Muscle layer of duodenum (tissue), 2 donors: ENCODE measurements around the gene AHI1.

ENCODE experiments used
- H3K27ac ChIP-seq: one replicate; pipeline ENCODE4 v1.7.0; 2013; ENCODE audit warnings: mild to moderate bottlenecking, low read length
- H3K27me3 ChIP-seq: one replicate; pipeline ENCODE4 v1.7.0; 2013; ENCODE audit warnings: low read depth, mild to moderate bottlenecking, control low read depth, low read length
- H3K36me3 ChIP-seq, 2 donors: one replicate each; pipeline ENCODE4 v1.7.0; 2013; ENCODE audit warnings: low read length in 2 of 2, control low read depth in 1 of 2, mild to moderate bottlenecking in 1 of 2; ENCODE audit not compliant: insufficient read depth in 2 of 2, control insufficient read depth in 1 of 2
- H3K4me1 ChIP-seq, 2 donors: one replicate each; pipeline ENCODE4 v1.7.0; 2013; ENCODE audit warnings: low read length in 2 of 2, mild to moderate bottlenecking in 2 of 2, control low read depth in 1 of 2, moderate library complexity in 1 of 2; ENCODE audit not compliant: insufficient read depth in 2 of 2, control insufficient read depth in 1 of 2
- H3K4me3 ChIP-seq, 2 donors: one replicate each; pipeline ENCODE4 v1.7.0; 2013; ENCODE audit warnings: low read length in 2 of 2, low read depth in 1 of 2, mild to moderate bottlenecking in 1 of 2
- H3K9me3 ChIP-seq, 2 donors: one replicate each; pipeline ENCODE4 v1.7.0; 2013; ENCODE audit warnings: low read length in 2 of 2, control low read depth in 1 of 2, mild to moderate bottlenecking in 1 of 2; ENCODE audit not compliant: control insufficient read depth in 1 of 2
- donor health status: healthy.

AHI1 gene

DNA sequence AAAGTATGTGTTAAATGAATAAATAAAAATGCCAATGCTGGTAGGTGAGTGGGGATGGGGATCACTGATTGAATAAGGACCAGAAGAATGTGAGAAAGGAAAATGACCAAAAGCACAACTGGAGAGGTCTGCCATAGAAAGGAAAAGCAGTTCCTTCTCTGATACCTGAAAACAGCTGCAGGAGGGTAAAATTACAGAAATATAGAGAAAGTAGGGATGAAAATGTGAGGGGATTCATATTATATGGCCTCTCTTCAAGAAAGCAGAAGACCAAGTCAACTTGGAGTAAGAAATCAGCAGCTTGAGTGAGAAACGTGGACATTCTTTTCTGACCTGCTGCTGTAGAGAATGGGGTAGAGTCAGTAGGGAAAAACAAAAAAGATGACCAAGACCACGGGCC lies 191.4 kb downstream of the AHI1 start:
- H3K4me3 ChIP-seq: no peak overlapping the region
- H3K36me3 ChIP-seq: peaks cover 0 to 13% of the 10 kb centered on the region in 2 donors
- no peaks in the 10 kb centered on the region for H3K4me1 ChIP-seq
- no peaks in the 10 kb centered on the region for H3K27me3 ChIP-seq
- no peak overlapping the region for H3K27ac ChIP-seq
- H3K9me3 ChIP-seq: no peaks in the 10 kb centered on the region

DNA sequence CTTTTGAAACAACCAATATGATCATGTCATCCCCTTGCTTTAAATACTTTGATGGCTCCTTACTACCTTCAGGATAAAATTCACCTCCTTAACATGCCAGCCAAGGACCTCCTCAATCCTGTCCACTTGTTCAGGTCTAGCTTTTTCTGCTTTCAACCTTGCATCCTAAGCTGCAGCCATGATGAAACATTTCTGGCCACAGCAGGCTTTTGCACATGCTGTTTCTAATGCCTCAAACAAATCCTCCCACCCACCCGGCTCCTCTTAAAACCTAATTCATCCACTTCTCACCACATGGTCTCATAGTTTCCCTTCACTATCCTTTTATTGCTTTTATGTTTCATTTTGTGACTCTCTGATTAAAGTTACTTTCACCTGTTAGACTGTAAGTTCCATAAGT lies 191.9 kb downstream of the AHI1 start:
- Histone ChIP-seq H3K4me3 (no peak overlapping the region), H3K27ac (no peak overlapping the region), H3K4me1 (no peaks in the 10 kb centered on the region), H3K9me3 (no peaks in the 10 kb centered on the region), H3K36me3 (peaks cover 0 to 13% of the 10 kb centered on the region in 2 donors), H3K27me3 (no peaks in the 10 kb centered on the region)

GRCh38 chr6:135304883-135305282 lies 192.7 kb downstream of the AHI1 start:
- no peaks in the 10 kb centered on the region for H3K27me3 ChIP-seq

DNA sequence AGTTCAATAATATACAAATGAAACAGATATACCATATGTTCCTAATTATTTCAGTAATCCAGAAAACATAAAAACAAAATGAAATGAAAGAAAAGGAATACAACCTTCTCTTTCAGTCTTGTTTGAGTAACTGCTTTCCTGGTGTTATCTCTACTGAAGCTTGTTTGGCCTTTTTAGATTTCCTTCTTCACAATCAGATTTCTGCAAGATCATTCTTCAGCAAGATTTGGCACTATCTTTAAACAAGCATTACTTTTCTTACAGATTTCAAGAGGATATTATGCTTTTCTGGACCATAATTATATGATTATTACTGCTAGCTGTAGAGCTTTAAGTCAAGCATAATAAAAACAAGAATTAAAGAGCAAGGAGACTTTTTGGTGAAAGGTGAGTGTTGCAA lies 196.2 kb downstream of the AHI1 start:
- Histone ChIP-seq H3K27me3 (no peaks in the 10 kb centered on the region), H3K36me3 (peaks cover 0 to 23% of the 10 kb centered on the region in 2 donors), H3K9me3 (no peaks in the 10 kb centered on the region)

More at GRCh38 chr6:135304883-135305282, 192.7 kb downstream of the AHI1 start:
- Histone ChIP-seq H3K27ac (no peak overlapping the region), H3K36me3 (peaks cover 0 to 13% of the 10 kb centered on the region in 2 donors), H3K4me1 (no peaks in the 10 kb centered on the region), H3K9me3 (no peaks in the 10 kb centered on the region), H3K4me3 (no peak overlapping the region)

DNA sequence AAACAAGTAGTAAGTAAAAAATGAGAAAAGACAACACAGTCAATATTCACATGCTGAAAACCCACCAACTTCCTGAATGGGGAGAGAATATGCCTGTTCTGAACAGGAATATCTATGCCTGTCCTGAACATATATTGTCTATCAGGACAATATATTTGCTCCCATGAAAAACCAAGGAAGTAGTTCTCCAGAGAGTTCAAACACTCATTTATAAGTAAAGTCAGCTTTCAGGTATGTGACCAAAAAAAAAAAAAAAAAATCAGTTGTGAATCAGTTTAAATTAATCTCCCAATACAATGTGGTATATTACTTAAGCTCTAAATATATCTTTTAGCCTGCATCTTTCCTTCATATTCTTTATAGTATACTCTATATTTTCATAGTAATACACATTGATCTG lies 197.0 kb downstream of the AHI1 start:
- no peak overlapping the region for H3K4me3 ChIP-seq
- H3K27ac ChIP-seq: no peak overlapping the region
- H3K36me3 ChIP-seq: peaks cover 0 to 24% of the 10 kb centered on the region in 2 donors
- H3K4me1 ChIP-seq: no peaks in the 10 kb centered on the region
- H3K27me3 ChIP-seq: no peaks in the 10 kb centered on the region
- H3K9me3 ChIP-seq: no peaks in the 10 kb centered on the region

More for the DNA sequence above, 196.2 kb downstream of the AHI1 start:
- no peaks in the 10 kb centered on the region for H3K4me1 ChIP-seq
- no peak overlapping the region for H3K4me3 ChIP-seq
- H3K27ac ChIP-seq: no peak overlapping the region

DNA sequence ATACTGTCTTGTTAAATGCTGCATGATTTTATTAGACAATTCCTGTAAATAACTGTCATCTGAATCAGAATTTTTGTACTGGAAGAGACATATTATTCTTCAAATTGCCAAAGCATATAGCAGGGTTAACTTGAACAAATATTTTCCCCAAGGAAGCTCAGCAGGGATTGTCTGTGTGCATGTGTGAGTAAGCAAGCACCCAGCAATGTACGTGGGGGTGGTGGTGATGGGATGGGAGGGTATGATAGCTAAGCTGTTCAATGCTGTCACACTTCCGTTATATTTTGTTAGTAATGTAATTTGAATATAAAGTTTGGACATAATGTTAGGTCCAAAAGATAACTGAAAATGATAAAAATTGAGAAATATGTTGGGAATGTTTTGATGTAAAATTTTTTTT lies 198.3 kb downstream of the AHI1 start:
- no peak overlapping the region for H3K4me3 ChIP-seq
- H3K27ac ChIP-seq: no peak overlapping the region
- H3K4me1 ChIP-seq: no peaks in the 10 kb centered on the region
- H3K36me3 ChIP-seq: peaks cover 0 to 28% of the 10 kb centered on the region in 2 donors
- no peaks in the 10 kb centered on the region for H3K9me3 ChIP-seq
- no peaks in the 10 kb centered on the region for H3K27me3 ChIP-seq

DNA sequence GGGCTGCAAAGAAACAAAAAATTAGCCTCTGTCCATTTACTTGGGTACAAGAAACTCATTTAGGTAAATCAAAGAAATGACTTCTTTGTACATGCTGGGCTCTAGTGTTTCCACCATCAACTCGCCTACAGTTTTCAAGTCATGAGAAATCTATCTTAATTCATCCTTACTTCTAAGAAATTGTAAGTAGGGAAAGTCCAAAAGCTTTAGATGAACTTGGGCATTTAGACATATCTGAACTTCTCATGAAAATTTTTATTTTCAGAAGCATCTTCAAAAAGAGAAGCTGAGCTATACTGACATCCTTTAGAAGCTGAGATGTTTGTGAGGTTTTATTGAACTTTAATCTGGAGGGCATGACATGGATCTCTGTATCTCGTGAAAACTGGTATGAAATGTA lies 199.1 kb downstream of the AHI1 start:
- Histone ChIP-seq H3K9me3 (no peaks in the 10 kb centered on the region), H3K4me3 (no peak overlapping the region), H3K36me3 (peaks cover 0 to 28% of the 10 kb centered on the region in 2 donors), H3K27me3 (no peaks in the 10 kb centered on the region), H3K4me1 (no peaks in the 10 kb centered on the region), H3K27ac (no peak overlapping the region)

DNA sequence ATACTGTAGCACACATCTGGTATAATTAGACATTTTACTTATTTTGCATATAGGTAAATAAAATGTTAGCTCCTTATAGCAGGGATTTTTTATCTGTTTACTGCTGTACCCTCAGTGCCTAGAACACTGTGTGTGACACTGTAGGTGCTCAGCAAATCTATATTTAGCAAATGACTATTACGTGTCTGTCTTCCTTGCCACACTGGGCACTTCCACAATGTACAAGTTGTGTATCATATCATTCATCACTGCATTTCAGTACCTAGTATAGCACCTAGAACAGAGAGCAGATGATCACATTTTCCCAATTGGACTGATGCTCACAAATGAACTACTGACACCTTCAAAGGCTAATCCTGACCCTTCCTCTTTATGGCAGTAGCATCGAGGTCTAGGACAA lies 200.8 kb downstream of the AHI1 start:
- no peaks in the 10 kb centered on the region for H3K9me3 ChIP-seq
- H3K36me3 ChIP-seq: peaks cover 0 to 24% of the 10 kb centered on the region in 2 donors
- no peaks in the 10 kb centered on the region for H3K4me1 ChIP-seq
- no peaks in the 10 kb centered on the region for H3K27me3 ChIP-seq
- no peak overlapping the region for H3K27ac ChIP-seq
- no peak overlapping the region for H3K4me3 ChIP-seq

DNA sequence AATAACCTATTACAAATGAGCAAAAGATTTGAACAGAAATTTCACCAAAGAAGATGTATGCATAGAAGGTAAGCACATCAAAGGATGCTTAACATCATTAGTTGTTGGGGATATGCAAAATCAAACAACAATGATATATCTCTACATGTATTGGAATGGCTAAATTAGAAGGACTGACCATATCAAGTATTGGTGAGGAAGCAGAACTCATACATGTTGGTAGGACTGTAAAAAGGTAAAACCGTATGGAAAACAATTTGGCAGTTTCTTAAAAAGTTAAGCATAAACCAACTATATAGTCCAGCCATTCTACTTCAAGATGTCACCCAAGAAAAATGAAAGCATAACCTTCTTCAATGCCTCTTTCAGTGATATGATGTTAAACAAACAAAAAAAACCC lies 202.5 kb downstream of the AHI1 start:
- Histone ChIP-seq H3K36me3 (peaks cover 0 to 23% of the 10 kb centered on the region in 2 donors), H3K27ac (no peak overlapping the region)

DNA sequence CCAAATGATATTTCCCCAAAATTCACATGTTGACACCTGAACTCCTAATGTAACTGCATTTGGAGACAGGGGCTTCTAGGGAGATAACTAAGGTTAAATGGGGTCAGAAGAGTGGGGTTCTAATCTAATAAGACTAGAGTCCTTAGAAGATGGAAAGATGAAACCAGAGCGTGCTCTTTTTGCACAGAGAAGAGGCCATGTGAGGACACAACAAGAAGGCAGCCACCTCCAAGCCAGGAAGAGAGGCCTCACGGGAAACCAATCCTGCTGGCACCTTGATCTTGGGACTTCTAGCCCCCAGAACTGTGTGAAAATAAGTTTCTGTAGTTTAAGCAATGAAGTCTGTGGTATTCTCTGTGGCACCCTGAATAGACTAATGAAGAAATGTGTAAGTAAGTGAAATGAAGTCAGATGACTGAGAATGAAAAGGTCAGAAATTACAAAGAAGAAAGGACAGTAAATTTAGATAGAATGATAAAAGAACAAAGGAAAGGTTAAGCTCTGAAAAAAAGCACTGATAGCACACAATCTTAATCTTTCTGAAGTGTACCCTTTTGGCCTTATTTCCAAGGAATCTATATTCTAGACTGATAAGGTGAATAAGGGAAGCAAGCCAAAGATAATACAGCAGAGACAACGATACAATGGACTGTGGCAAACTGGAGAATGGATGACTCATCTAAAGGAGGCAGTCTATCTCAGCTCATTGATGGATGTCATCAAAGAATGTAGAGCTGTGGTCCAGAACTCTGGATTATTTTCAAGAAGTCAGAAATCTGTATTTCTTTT lies 206.1 kb downstream of the AHI1 start:
- Histone ChIP-seq H3K4me1 (no peaks in the 10 kb centered on the region), H3K36me3 (peaks cover 0 to 20% of the 10 kb centered on the region in 2 donors), H3K27ac (no peak overlapping the region), H3K27me3 (no peaks in the 10 kb centered on the region), H3K9me3 (no peaks in the 10 kb centered on the region), H3K4me3 (no peak overlapping the region)

More for the DNA sequence above, 202.5 kb downstream of the AHI1 start:
- no peak overlapping the region for H3K4me3 ChIP-seq
- H3K4me1 ChIP-seq: no peaks in the 10 kb centered on the region
- no peaks in the 10 kb centered on the region for H3K27me3 ChIP-seq
- no peaks in the 10 kb centered on the region for H3K9me3 ChIP-seq

DNA sequence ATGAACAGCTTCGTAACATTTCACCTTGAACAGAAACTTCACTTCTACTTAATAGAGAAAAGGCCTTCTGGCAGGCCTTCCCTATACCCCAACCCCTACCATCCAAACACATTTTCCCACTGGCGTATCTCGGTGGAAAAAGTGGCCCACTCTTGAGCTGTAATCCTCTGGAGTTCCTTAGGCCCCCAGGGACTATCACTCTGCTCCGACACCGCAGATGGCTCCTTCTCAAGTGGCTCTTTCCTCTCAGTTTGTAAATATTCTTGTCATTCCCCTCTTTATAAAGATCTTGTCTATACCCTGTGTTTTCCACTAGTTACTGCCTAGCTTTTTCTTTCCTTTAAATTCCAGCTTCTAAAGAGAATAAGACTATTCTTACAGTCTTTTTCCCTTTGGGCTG lies 207.7 kb downstream of the AHI1 start:
- Histone ChIP-seq H3K36me3 (peaks cover 0 to 8% of the 10 kb centered on the region in 2 donors), H3K4me3 (no peak overlapping the region), H3K9me3 (no peaks in the 10 kb centered on the region), H3K27me3 (no peaks in the 10 kb centered on the region), H3K27ac (no peak overlapping the region), H3K4me1 (no peaks in the 10 kb centered on the region)
